BLaER1 treated with 17β-estradiol and CSF1 and Interleukin-3, amounts not matched to agents 10 nM and 100 nM (cell line): ENCODE data around the gene IGSF10.
"Not testable (repeated sequence)": the region's sequence is repeated elsewhere in the genome, so short reads cannot be mapped to it uniquely, and the experiment has no call there.

Source experiments
- H3K27ac ChIP-seq, 11 experiments: shearing (Covaris generic); formaldehyde crosslinking; 2 replicates each; pipeline ENCODE4 v1.8.1; 2022
- H3K27me3 ChIP-seq, 11 experiments: shearing (Covaris generic); formaldehyde crosslinking; 2 replicates each; pipeline ENCODE4 v1.8.1; 2022
- H3K36me3 ChIP-seq, 11 experiments: shearing (Covaris generic); formaldehyde crosslinking; 2 replicates each; pipeline ENCODE4 v1.8.1; 2022
- H3K4me1 ChIP-seq, 10 experiments: shearing (Covaris generic); formaldehyde crosslinking; 2 replicates each; pipeline ENCODE4 v1.8.1; 2022
- H3K4me2 ChIP-seq, 11 experiments: shearing (Covaris generic); formaldehyde crosslinking; 2 replicates each; pipeline ENCODE4 v1.8.1; 2022
- H3K4me3 ChIP-seq, 10 experiments: shearing (Covaris generic); formaldehyde crosslinking; 2 replicates each; pipeline ENCODE4 v1.8.1; 2022
- H3K9ac ChIP-seq, 11 experiments: shearing (Covaris generic); formaldehyde crosslinking; 2 replicates each; pipeline ENCODE4 v1.8.1; 2022
- H3K9me3 ChIP-seq, 11 experiments: shearing (Covaris generic); formaldehyde crosslinking; replicated peaks in 1 of 11; 2 replicates each; pipeline ENCODE4 v1.8.1; 2022
- H4K20me1 ChIP-seq, 11 experiments: shearing (Covaris generic); formaldehyde crosslinking; 2 replicates each; pipeline ENCODE4 v1.8.1; 2022
- Cebpa-rat ChIP-seq, 11 experiments: shearing (Covaris generic); IDR thresholded peaks; 2 replicates each; pipeline ENCODE4 v1.8.1; 2022

The IGSF10 gene

GRCh38 chr3:151491525-151491924, 30.7 kb upstream of the IGSF10 start:
- H3K27me3 ChIP-seq: no peaks in the 10 kb centered on the region
- H3K4me1 ChIP-seq: peaks cover 0 to 6% (median 0%) of the 10 kb centered on the region in 10 experiments; a peak in 2 of 20 replicates
- H3K36me3 ChIP-seq: no peaks in the 10 kb centered on the region
- H3K9me3 ChIP-seq: peaks cover 0 to 11% (median 4%) of the 10 kb centered on the region in 11 experiments; a peak in 8 of 22 replicates
- TF ChIP-seq Cebpa-rat (IDR thresholded peaks at IDR 0.05): no peak
- H3K27ac ChIP-seq: no peak overlapping the region
- H4K20me1 ChIP-seq: no peaks in the 10 kb centered on the region
- H3K9ac ChIP-seq: no peak overlapping the region
- no peak overlapping the region for H3K4me3 ChIP-seq
- no peak overlapping the region for H3K4me2 ChIP-seq

GRCh38 chr3:151487833-151488232, 27.0 kb upstream of the IGSF10 start:
- H3K9ac ChIP-seq, H3K4me1 ChIP-seq, H3K27ac ChIP-seq, H3K4me3 ChIP-seq, H4K20me1 ChIP-seq, H3K27me3 ChIP-seq, H3K36me3 ChIP-seq: not testable (repeated sequence)
- Histone ChIP-seq H3K9me3 (peaks cover 0 to 27% (median 14%) of the 10 kb centered on the region in 11 experiments; a peak in 16 of 22 replicates), H3K4me2 (peak overlapping the region in 3 of 11 experiments; percentile 3 to 24 (median 12); a peak in 3 of 22 replicates)

- H3K9me3 ChIP-seq: peaks cover 12 to 41% (median 28%) of the 10 kb centered on the region in 11 experiments; a peak in 19 of 22 replicates
Observed at GRCh38 chr3:151483961-151484520, 23.2 kb upstream of the IGSF10 start.

GRCh38 chr3:151483488-151483887, 22.6 kb upstream of the IGSF10 start:
- no peak for TF ChIP-seq Cebpa-rat (IDR thresholded peaks at IDR 0.05)
- Histone ChIP-seq H3K9me3 (peaks cover 12 to 38% (median 26%) of the 10 kb centered on the region in 11 experiments; a peak in 19 of 22 replicates), H3K27ac (no peak overlapping the region), H3K9ac (no peak overlapping the region), H4K20me1 (no peaks in the 10 kb centered on the region), H3K4me1 (peaks cover 0 to 6% (median 0%) of the 10 kb centered on the region in 10 experiments; a peak in 2 of 20 replicates), H3K36me3 (no peaks in the 10 kb centered on the region), H3K4me3 (no peak overlapping the region), H3K4me2 (no peak overlapping the region), H3K27me3 (no peaks in the 10 kb centered on the region)

More at GRCh38 chr3:151483961-151484520, 23.2 kb upstream of the IGSF10 start:
- TF ChIP-seq Cebpa-rat (IDR thresholded peaks at IDR 0.05): no peak
- Histone ChIP-seq H3K27me3 (no peaks in the 10 kb centered on the region), H3K4me2 (no peak overlapping the region), H4K20me1 (no peaks in the 10 kb centered on the region), H3K4me1 (peaks cover 0 to 6% (median 0%) of the 10 kb centered on the region in 10 experiments; a peak in 2 of 20 replicates), H3K4me3 (no peak overlapping the region), H3K36me3 (no peaks in the 10 kb centered on the region), H3K27ac (no peak overlapping the region), H3K9ac (no peak overlapping the region)

- Histone ChIP-seq H3K27ac (no peak overlapping the region), H3K9ac (no peak overlapping the region)
Observed at GRCh38 chr3:151480492-151480891, 19.6 kb upstream of the IGSF10 start.

GRCh38 chr3:151479452-151479851, 18.6 kb upstream of the IGSF10 start:
- no peaks in the 10 kb centered on the region for H3K36me3 ChIP-seq

More at GRCh38 chr3:151480492-151480891, 19.6 kb upstream of the IGSF10 start:
- H3K9me3 ChIP-seq: peaks cover 22 to 43% (median 33%) of the 10 kb centered on the region in 11 experiments
- H3K4me2 ChIP-seq: no peak overlapping the region
- H3K27me3 ChIP-seq: no peaks in the 10 kb centered on the region
- TF ChIP-seq Cebpa-rat (IDR thresholded peaks at IDR 0.05): no peak
- H4K20me1 ChIP-seq: no peaks in the 10 kb centered on the region
- no peaks in the 10 kb centered on the region for H3K36me3 ChIP-seq
- peaks cover 6 to 17% (median 11%) of the 10 kb centered on the region in 10 experiments; a peak in 18 of 20 replicates for H3K4me1 ChIP-seq
- no peak overlapping the region for H3K4me3 ChIP-seq

GRCh38 chr3:151478335-151478697, 17.5 kb upstream of the IGSF10 start:
- peaks cover 6 to 17% (median 11%) of the 10 kb centered on the region in 10 experiments; a peak in 18 of 20 replicates for H3K4me1 ChIP-seq
- no peak overlapping the region for H3K27ac ChIP-seq
- no peak for TF ChIP-seq Cebpa-rat (IDR thresholded peaks at IDR 0.05)
- H3K4me2 ChIP-seq: no peak overlapping the region
- no peaks in the 10 kb centered on the region for H4K20me1 ChIP-seq
- H3K27me3 ChIP-seq: no peaks in the 10 kb centered on the region
- H3K4me3 ChIP-seq: no peak overlapping the region
- H3K36me3 ChIP-seq: no peaks in the 10 kb centered on the region
- no peak overlapping the region for H3K9ac ChIP-seq
- H3K9me3 ChIP-seq: peaks cover 18 to 33% (median 24%) of the 10 kb centered on the region in 11 experiments; a peak in 21 of 22 replicates

More at GRCh38 chr3:151479452-151479851, 18.6 kb upstream of the IGSF10 start:
- no peak overlapping the region for H3K9ac ChIP-seq
- no peak overlapping the region for H3K4me2 ChIP-seq
- H3K27me3 ChIP-seq: no peaks in the 10 kb centered on the region
- no peak for TF ChIP-seq Cebpa-rat (IDR thresholded peaks at IDR 0.05)
- H3K4me3 ChIP-seq: no peak overlapping the region
- H3K4me1 ChIP-seq: peaks cover 6 to 17% (median 11%) of the 10 kb centered on the region in 10 experiments; a peak in 18 of 20 replicates
- H3K9me3 ChIP-seq: peaks cover 23 to 43% (median 33%) of the 10 kb centered on the region in 11 experiments
- H3K27ac ChIP-seq: no peak overlapping the region
- H4K20me1 ChIP-seq: no peaks in the 10 kb centered on the region

- no peak overlapping the region for H3K9ac ChIP-seq
- no peaks in the 10 kb centered on the region for H3K27me3 ChIP-seq
- no peak overlapping the region for H3K4me3 ChIP-seq
- H3K27ac ChIP-seq: no peak overlapping the region
- H4K20me1 ChIP-seq: no peaks in the 10 kb centered on the region
- peaks cover 6 to 17% (median 11%) of the 10 kb centered on the region in 10 experiments; a peak in 18 of 20 replicates for H3K4me1 ChIP-seq
- no peak for TF ChIP-seq Cebpa-rat (IDR thresholded peaks at IDR 0.05)
- no peak overlapping the region for H3K4me2 ChIP-seq
- peaks cover 17 to 33% (median 24%) of the 10 kb centered on the region in 11 experiments; a peak in 21 of 22 replicates for H3K9me3 ChIP-seq
- no peaks in the 10 kb centered on the region for H3K36me3 ChIP-seq
Observed at GRCh38 chr3:151477591-151478334, 16.9 kb upstream of the IGSF10 start.

GRCh38 chr3:151476344-151477018, 15.6 kb upstream of the IGSF10 start:
- H3K27me3 ChIP-seq: no peaks in the 10 kb centered on the region
- H3K4me1 ChIP-seq: peaks cover 6 to 17% (median 11%) of the 10 kb centered on the region in 10 experiments; a peak in 18 of 20 replicates
- TF ChIP-seq Cebpa-rat (IDR thresholded peaks at IDR 0.05): no peak
- peak overlapping the region; percentile 22 to 64 (median 41); a peak in 20 of 22 replicates for H3K4me2 ChIP-seq
- H3K36me3 ChIP-seq: no peaks in the 10 kb centered on the region
- peaks cover 6 to 21% (median 12%) of the 10 kb centered on the region in 11 experiments; a peak in 15 of 22 replicates for H3K9me3 ChIP-seq
- H4K20me1 ChIP-seq: no peaks in the 10 kb centered on the region
- 0 out of 22 replicates have a peak overlapping the region, but pooled peaks of 1 of the 11 experiments have one; percentile 1 for H3K9ac ChIP-seq
- peak overlapping the region in 1 of 10 experiments; percentile 11; a peak in 1 of 20 replicates for H3K4me3 ChIP-seq
- H3K27ac ChIP-seq: peak overlapping the region in 9 of 11 experiments; percentile 18 to 70 (median 53); a peak in 16 of 22 replicates
